Activated T-helper 1 cell treated with anti-CD3 and anti-CD28 coated beads, Interleukin-12 subunit alpha, Interleukin-12 subunit beta, Interleukin-2, Interleukin-4 antibody, amounts not matched to agents 30 ng/mL and 10 ng/mL and 1 ng/mL, durations not matched to agents 14 hours and 24 hours and 36 hours (primary cell): Measurements from ENCODE around the gene IRF2BP2. TPM values are rescaled to one million over a fixed set of nuclear protein-coding genes. Genes with fewer than 3 reads are reported as not detected.

ENCODE experiments used
- DNase-seq: peaks from one replicate; pipeline ENCODE4 v3.0.0; 2021; ENCODE audit warnings: low spot score
- H3K27ac Mint-ChIP-seq: one replicate; pipeline ENCODE4 v1.8.0; 2021; ENCODE audit warnings: mild to moderate bottlenecking, mixed read lengths
- H3K27me3 Mint-ChIP-seq: one replicate; pipeline ENCODE4 v1.8.0; 2022; ENCODE audit warnings: mild to moderate bottlenecking, moderate library complexity, mixed read lengths; ENCODE audit not compliant: insufficient read depth
- H3K36me3 Mint-ChIP-seq: one replicate; pipeline ENCODE4 v1.8.0; 2021; ENCODE audit warnings: low read depth, mixed read lengths
- H3K4me1 Mint-ChIP-seq: one replicate; pipeline ENCODE4 v1.8.0; 2021; ENCODE audit warnings: low read depth, mixed read lengths
- H3K4me3 Mint-ChIP-seq: one replicate; pipeline ENCODE4 v1.8.0; 2021; ENCODE audit warnings: mild to moderate bottlenecking, moderate library complexity, mixed read lengths
- H3K9me3 Mint-ChIP-seq: one replicate; pipeline ENCODE4 v1.8.0; 2021; ENCODE audit warnings: mixed read lengths
- intact Hi-C: fragments of 100-400 bp; cut with micrococcal nuclease; formaldehyde crosslinking; loops from one replicate; pipeline ENCODE4 v1.15.1; 2024
- total RNA-seq: library from RNA; stranded (reverse); gene quantifications from 2 replicates; pipeline ENCODE4 v1.2.3, GENCODE V29; 2022

The IRF2BP2 gene
- total RNA-seq, 1 donor from 2014 or later = 243 TPM

GRCh38 chr1:234589064-234589800 lies 20.7 kb downstream of the IRF2BP2 start:
- Mint-ChIP-seq H3K4me3 (no peak overlapping the region), H3K4me1 (peaks cover 8% of the 10 kb centered on the region), H3K9me3 (no peaks in the 10 kb centered on the region), H3K27me3 (peaks cover 2% of the 10 kb centered on the region), H3K36me3 (no peaks in the 10 kb centered on the region), H3K27ac (no peak overlapping the region)
- intact Hi-C loops = no loop called here
- no peak for DNase-seq

- intact Hi-C loops = no loop called here
- no peak overlapping the region for H3K27ac Mint-ChIP-seq
- H3K4me3 Mint-ChIP-seq = no peak overlapping the region
- H3K27me3 Mint-ChIP-seq = peaks cover 2% of the 10 kb centered on the region
- peaks cover 14% of the 10 kb centered on the region for H3K4me1 Mint-ChIP-seq
- no peaks in the 10 kb centered on the region for H3K36me3 Mint-ChIP-seq
- H3K9me3 Mint-ChIP-seq = no peaks in the 10 kb centered on the region
- no peak for DNase-seq
Measured at GRCh38 chr1:234588386-234588785, 21.6 kb downstream of the IRF2BP2 start.

- H3K36me3 Mint-ChIP-seq = no peaks in the 10 kb centered on the region
- no peak overlapping the region for H3K4me3 Mint-ChIP-seq
- no peaks in the 10 kb centered on the region for H3K27me3 Mint-ChIP-seq
- H3K9me3 Mint-ChIP-seq = no peaks in the 10 kb centered on the region
- no peak overlapping the region for H3K27ac Mint-ChIP-seq
- H3K4me1 Mint-ChIP-seq = peaks cover 20% of the 10 kb centered on the region
- intact Hi-C loops = no loop called here
- DNase-seq = no peak
Measured at GRCh38 chr1:234586892-234587485, 23.0 kb downstream of the IRF2BP2 start.

GRCh38 chr1:234586304-234586703 lies 23.7 kb downstream of the IRF2BP2 start:
- peaks cover 20% of the 10 kb centered on the region for H3K4me1 Mint-ChIP-seq
- no peaks in the 10 kb centered on the region for H3K36me3 Mint-ChIP-seq
- H3K27ac Mint-ChIP-seq = no peak overlapping the region
- DNase-seq = no peak
- no peaks in the 10 kb centered on the region for H3K9me3 Mint-ChIP-seq
- intact Hi-C loops = no loop called here
- no peaks in the 10 kb centered on the region for H3K27me3 Mint-ChIP-seq
- H3K4me3 Mint-ChIP-seq = no peak overlapping the region

GRCh38 chr1:234585330-234586055 lies 24.5 kb downstream of the IRF2BP2 start:
- Mint-ChIP-seq H3K36me3 (peaks cover 4% of the 10 kb centered on the region), H3K27me3 (no peaks in the 10 kb centered on the region), H3K4me1 (peaks cover 20% of the 10 kb centered on the region), H3K9me3 (no peaks in the 10 kb centered on the region), H3K4me3 (no peak overlapping the region), H3K27ac (no peak overlapping the region)
- DNase-seq = no peak
- intact Hi-C loops = no loop called here

GRCh38 chr1:234584926-234585325 lies 25.1 kb downstream of the IRF2BP2 start:
- no peaks in the 10 kb centered on the region for H3K27me3 Mint-ChIP-seq

GRCh38 chr1:234584420-234584805 lies 25.6 kb downstream of the IRF2BP2 start:
- no peak overlapping the region for H3K4me3 Mint-ChIP-seq
- H3K4me1 Mint-ChIP-seq = peaks cover 20% of the 10 kb centered on the region
- intact Hi-C loops = no loop called here

More at GRCh38 chr1:234584926-234585325, 25.1 kb downstream of the IRF2BP2 start:
- H3K36me3 Mint-ChIP-seq = peaks cover 4% of the 10 kb centered on the region
- no peak overlapping the region for H3K4me3 Mint-ChIP-seq
- H3K9me3 Mint-ChIP-seq = no peaks in the 10 kb centered on the region
- no peak overlapping the region for H3K27ac Mint-ChIP-seq
- intact Hi-C loops = no loop called here
- no peak for DNase-seq
- H3K4me1 Mint-ChIP-seq = peaks cover 20% of the 10 kb centered on the region

GRCh38 chr1:234583755-234584419 lies 26.1 kb downstream of the IRF2BP2 start:
- H3K27me3 Mint-ChIP-seq = no peaks in the 10 kb centered on the region
- H3K4me1 Mint-ChIP-seq = peaks cover 20% of the 10 kb centered on the region
- no peak overlapping the region for H3K4me3 Mint-ChIP-seq
- intact Hi-C loops = no loop called here
- H3K9me3 Mint-ChIP-seq = no peaks in the 10 kb centered on the region
- peaks cover 4% of the 10 kb centered on the region for H3K36me3 Mint-ChIP-seq
- peak overlapping the region; percentile 42 for H3K27ac Mint-ChIP-seq
- no peak for DNase-seq

More at GRCh38 chr1:234584420-234584805, 25.6 kb downstream of the IRF2BP2 start:
- Mint-ChIP-seq H3K27me3 (no peaks in the 10 kb centered on the region), H3K9me3 (no peaks in the 10 kb centered on the region), H3K27ac (no peak overlapping the region), H3K36me3 (peaks cover 4% of the 10 kb centered on the region)
- DNase-seq = no peak

- H3K4me3 Mint-ChIP-seq = no peak overlapping the region
- H3K9me3 Mint-ChIP-seq = no peaks in the 10 kb centered on the region
- H3K4me1 Mint-ChIP-seq = peaks cover 20% of the 10 kb centered on the region
- no peak for DNase-seq
- H3K27ac Mint-ChIP-seq = no peak overlapping the region
- H3K27me3 Mint-ChIP-seq = peaks cover 2% of the 10 kb centered on the region
- peaks cover 4% of the 10 kb centered on the region for H3K36me3 Mint-ChIP-seq
- intact Hi-C loops = no loop called here
Measured at GRCh38 chr1:234582681-234583301, 27.2 kb downstream of the IRF2BP2 start.

GRCh38 chr1:234582186-234582585 lies 27.8 kb downstream of the IRF2BP2 start:
- no peak overlapping the region for H3K4me3 Mint-ChIP-seq
- H3K27ac Mint-ChIP-seq = no peak overlapping the region
- intact Hi-C loops = no loop called here
- H3K9me3 Mint-ChIP-seq = no peaks in the 10 kb centered on the region
- H3K4me1 Mint-ChIP-seq = peaks cover 20% of the 10 kb centered on the region
- peaks cover 4% of the 10 kb centered on the region for H3K36me3 Mint-ChIP-seq
- peaks cover 2% of the 10 kb centered on the region for H3K27me3 Mint-ChIP-seq
- no peak for DNase-seq

- H3K4me3 Mint-ChIP-seq = no peak overlapping the region
- H3K4me1 Mint-ChIP-seq = peaks cover 20% of the 10 kb centered on the region
- peaks cover 2% of the 10 kb centered on the region for H3K27me3 Mint-ChIP-seq
- peaks cover 4% of the 10 kb centered on the region for H3K36me3 Mint-ChIP-seq
- intact Hi-C loops = no loop called here
- no peaks in the 10 kb centered on the region for H3K9me3 Mint-ChIP-seq
- no peak overlapping the region for H3K27ac Mint-ChIP-seq
- no peak for DNase-seq
Measured at GRCh38 chr1:234581063-234581714, 28.8 kb downstream of the IRF2BP2 start.

GRCh38 chr1:234579967-234580366 lies 30.0 kb downstream of the IRF2BP2 start:
- Mint-ChIP-seq H3K4me3 (no peak overlapping the region), H3K27me3 (peaks cover 2% of the 10 kb centered on the region), H3K36me3 (peaks cover 4% of the 10 kb centered on the region), H3K9me3 (no peaks in the 10 kb centered on the region), H3K4me1 (peaks cover 20% of the 10 kb centered on the region), H3K27ac (no peak overlapping the region)
- no peak for DNase-seq
- intact Hi-C loops = no loop called here
